T-helper 17 cell (primary cell): ENCODE measurements around the gene CCDC183. TPM values are rescaled to one million over a fixed set of nuclear protein-coding genes. Genes with fewer than 3 reads are reported as not detected.

ENCODE experiments used
- ATAC-seq: fragments of 150-1000 bp; cut with Tn5 transposase; 2 replicates; pipeline ENCODE4 v1.10.0; 2021; ENCODE audit warnings: mild to moderate bottlenecking, moderate library complexity
- DNase-seq, 3 donors: peaks; one replicate each; pipeline versions ENCODE4 v3.0.0 to v3.0.0-alpha.2; 2020 to 2021
- H3K9me3 ChIP-seq: one replicate; pipeline ENCODE4 v1.7.0; 2013; ENCODE audit warnings: low read length, mild to moderate bottlenecking; ENCODE audit not compliant: control insufficient read depth, poor library complexity, severe bottlenecking
- H3K27ac Mint-ChIP-seq: one replicate; pipeline ENCODE4 v1.8.0; 2022; ENCODE audit warnings: mild to moderate bottlenecking, moderate library complexity, mixed read lengths
- H3K27me3 Mint-ChIP-seq: one replicate; pipeline ENCODE4 v1.8.0; 2022; ENCODE audit warnings: mixed read lengths
- H3K36me3 Mint-ChIP-seq: one replicate; pipeline ENCODE4 v1.8.0; 2022; ENCODE audit warnings: low read depth, mixed read lengths
- H3K4me1 Mint-ChIP-seq: one replicate; pipeline ENCODE4 v1.8.0; 2022; ENCODE audit warnings: mild to moderate bottlenecking, mixed read lengths
- H3K4me3 Mint-ChIP-seq: one replicate; pipeline ENCODE4 v1.8.0; 2022; ENCODE audit warnings: mild to moderate bottlenecking, moderate library complexity, mixed read lengths
- total RNA-seq, 4 donors: library from RNA in 2 of 4; stranded (reverse) in 2 of 4; gene quantifications; one replicate each; pipeline ENCODE4 v1.2.3 and lab custom pipeline; 2022 to 2026

CCDC183 gene
- total RNA-seq, 2 donors from 2014 or later: 1.8 to 2.2 TPM

- DNase-seq (no peak), ATAC-seq (no peak)
- no peak overlapping the region for H3K27ac Mint-ChIP-seq
- H3K27me3 Mint-ChIP-seq: no peaks in the 10 kb centered on the region
- H3K4me1 Mint-ChIP-seq: peaks cover 10% of the 10 kb centered on the region
- peak overlapping the region; percentile 45 for H3K4me3 Mint-ChIP-seq
- peaks cover 2% of the 10 kb centered on the region for H3K36me3 Mint-ChIP-seq
- H3K9me3 ChIP-seq: no peaks in the 10 kb centered on the region
Observed at GRCh38 chr9:136803551-136804508, 7.7 kb downstream of the CCDC183 start.

GRCh38 chr9:136804509-136805206 is 8.5 kb downstream of the CCDC183 start:
- H3K27me3 Mint-ChIP-seq: no peaks in the 10 kb centered on the region
- H3K36me3 Mint-ChIP-seq: peaks cover 2% of the 10 kb centered on the region
- no peak overlapping the region for H3K4me3 Mint-ChIP-seq
- ATAC-seq (no peak), DNase-seq (no peak)
- no peak overlapping the region for H3K27ac Mint-ChIP-seq
- no peaks in the 10 kb centered on the region for H3K9me3 ChIP-seq
- H3K4me1 Mint-ChIP-seq: peaks cover 14% of the 10 kb centered on the region

- peak overlapping the region; percentile 55 for H3K4me3 Mint-ChIP-seq
- H3K9me3 ChIP-seq: no peaks in the 10 kb centered on the region
- H3K4me1 Mint-ChIP-seq: peaks cover 12% of the 10 kb centered on the region
- ATAC-seq (no peak), DNase-seq (no peak)
- no peak overlapping the region for H3K27ac Mint-ChIP-seq
- H3K27me3 Mint-ChIP-seq: no peaks in the 10 kb centered on the region
- peaks cover 2% of the 10 kb centered on the region for H3K36me3 Mint-ChIP-seq
Observed at GRCh38 chr9:136805207-136805740, 9.1 kb downstream of the CCDC183 start.

GRCh38 chr9:136806067-136806466 is 9.9 kb downstream of the CCDC183 start:
- Mint-ChIP-seq H3K27me3 (no peaks in the 10 kb centered on the region), H3K27ac (no peak overlapping the region), H3K4me3 (peak overlapping the region; percentile 90), H3K36me3 (peaks cover 2% of the 10 kb centered on the region), H3K4me1 (peaks cover 12% of the 10 kb centered on the region)
- no peaks in the 10 kb centered on the region for H3K9me3 ChIP-seq
- no peak for ATAC-seq
- DNase-seq: no peak

GRCh38 chr9:136806631-136807201 is 10.6 kb downstream of the CCDC183 start:
- DNase-seq (no peak), ATAC-seq (no peak)
- Mint-ChIP-seq H3K27me3 (no peaks in the 10 kb centered on the region), H3K4me1 (peaks cover 10% of the 10 kb centered on the region), H3K4me3 (peak overlapping the region; percentile 90), H3K36me3 (peaks cover 2% of the 10 kb centered on the region), H3K27ac (peak overlapping the region; percentile 78)
- H3K9me3 ChIP-seq: no peaks in the 10 kb centered on the region

GRCh38 chr9:136807281-136808074 is 11.3 kb downstream of the CCDC183 start, which contains the start of gene RABL6:
RABL6 (plus strand) TSS chr9:136807948; CDS start chr9:136808197, 249 bp downstream.
- peaks cover 10% of the 10 kb centered on the region for H3K4me1 Mint-ChIP-seq
- peak within 1 kb of the TSS; percentile 83 for H3K27ac Mint-ChIP-seq
- H3K4me3 Mint-ChIP-seq: peak within 1 kb of the TSS; percentile 90
- no peaks in the 10 kb centered on the region for H3K9me3 ChIP-seq
- no peaks in the 10 kb centered on the region for H3K27me3 Mint-ChIP-seq
- H3K36me3 Mint-ChIP-seq: peaks cover 2% of the 10 kb centered on the region
- DNase-seq: peak; percentile 78 to 83 (median 82)
- peak; percentile 91 for ATAC-seq

GRCh38 chr9:136808075-136808805 is 12.1 kb downstream of the CCDC183 start:
- ATAC-seq (peak; percentile 53), DNase-seq (peak; percentile 39 to 40 (median 39))
- H3K4me1 Mint-ChIP-seq: peaks cover 17% of the 10 kb centered on the region
- peak overlapping the region; percentile 83 for H3K27ac Mint-ChIP-seq
- H3K9me3 ChIP-seq: no peaks in the 10 kb centered on the region
- no peaks in the 10 kb centered on the region for H3K27me3 Mint-ChIP-seq
- H3K36me3 Mint-ChIP-seq: peaks cover 2% of the 10 kb centered on the region
- H3K4me3 Mint-ChIP-seq: peak overlapping the region; percentile 90

- Mint-ChIP-seq H3K36me3 (no peaks in the 10 kb centered on the region), H3K27me3 (no peaks in the 10 kb centered on the region), H3K4me1 (peaks cover 16% of the 10 kb centered on the region), H3K27ac (peak overlapping the region; percentile 83), H3K4me3 (peak overlapping the region; percentile 87)
- H3K9me3 ChIP-seq: no peaks in the 10 kb centered on the region
- no peak for ATAC-seq
- no peak for DNase-seq
Observed at GRCh38 chr9:136808806-136809158, 12.6 kb downstream of the CCDC183 start.

GRCh38 chr9:136814725-136815421 is 18.7 kb downstream of the CCDC183 start:
- Mint-ChIP-seq H3K4me3 (no peak overlapping the region), H3K27ac (peak overlapping the region; percentile 34), H3K4me1 (peaks cover 24% of the 10 kb centered on the region), H3K27me3 (no peaks in the 10 kb centered on the region), H3K36me3 (peaks cover 5% of the 10 kb centered on the region)
- H3K9me3 ChIP-seq: no peaks in the 10 kb centered on the region
- DNase-seq (no peak), ATAC-seq (no peak)

GRCh38 chr9:136815422-136815782 is 19.3 kb downstream of the CCDC183 start:
- H3K4me3 Mint-ChIP-seq: no peak overlapping the region
- H3K4me1 Mint-ChIP-seq: peaks cover 24% of the 10 kb centered on the region
- H3K9me3 ChIP-seq: no peaks in the 10 kb centered on the region
- peaks cover 5% of the 10 kb centered on the region for H3K36me3 Mint-ChIP-seq
- no peak for ATAC-seq
- peak overlapping the region; percentile 34 for H3K27ac Mint-ChIP-seq
- no peaks in the 10 kb centered on the region for H3K27me3 Mint-ChIP-seq
- no peak for DNase-seq

GRCh38 chr9:136820971-136821825 is 25.1 kb downstream of the CCDC183 start:
- H3K9me3 ChIP-seq: no peaks in the 10 kb centered on the region
- no peak for DNase-seq
- Mint-ChIP-seq H3K36me3 (peaks cover 3% of the 10 kb centered on the region), H3K4me3 (peak overlapping the region; percentile 21), H3K4me1 (peaks cover 7% of the 10 kb centered on the region), H3K27ac (no peak overlapping the region), H3K27me3 (no peaks in the 10 kb centered on the region)
- no peak for ATAC-seq
